ENCODE measurements around the gene ZNF227. TPM values are rescaled to one million over a fixed set of nuclear protein-coding genes. Genes with fewer than 3 reads are reported as not detected.
"Not testable (repeated sequence)": the region's sequence is repeated elsewhere in the genome, so short reads cannot be mapped to it uniquely, and the experiment has no call there.

ZNF227 gene
- total RNA-seq, 3 donors from 2014 or later: 8.2 to 33.2 (median 18.7) TPM

- H3K27me3 ChIP-seq: no peaks in the 10 kb centered on the region
- H3K27ac ChIP-seq: no peak overlapping the region
- H3K36me3 ChIP-seq: peaks cover 63% of the 10 kb centered on the region
- no peak for DNase-seq (ENCODE audit: low spot score in 2 of 2)
- peaks cover 89 to 100% of the 10 kb centered on the region in 2 donors for H3K9me3 ChIP-seq
- H3K4me1 ChIP-seq: no peaks in the 10 kb centered on the region
- intact Hi-C loops (cut with DNase I; ENCODE audit: low total_unique reads): no loop called here
- H3K4me3 ChIP-seq: no peak overlapping the region
- TF ChIP-seq POLR2A (IDR thresholded peaks at IDR 0.05) (no peak), CTCF (IDR thresholded peaks at IDR 0.05) (no peak), POLR2AphosphoS5 (IDR thresholded peaks at IDR 0.05) (no peak)
Measured at GRCh38 chr19:44232867-44233266, 20.5 kb downstream of the ZNF227 start.

GRCh38 chr19:44236384-44236783 is 24.1 kb downstream of the ZNF227 start:
- H3K4me3 ChIP-seq: no peak overlapping the region
- intact Hi-C loops (cut with DNase I; ENCODE audit: low total_unique reads): no loop called here
- no peak for TF ChIP-seq POLR2A (IDR thresholded peaks at IDR 0.05)

GRCh38 chr19:44252332-44252731 is 40.0 kb downstream of the ZNF227 start:
- intact Hi-C loops (cut with DNase I; ENCODE audit: low total_unique reads); H3K4me1 ChIP-seq; H3K27ac ChIP-seq; H3K27me3 ChIP-seq; H3K4me3 ChIP-seq; H3K36me3 ChIP-seq; DNase-seq (ENCODE audit: low spot score in 2 of 2): not testable (repeated sequence)
- peaks cover 93 to 100% of the 10 kb centered on the region in 2 donors for H3K9me3 ChIP-seq

More at GRCh38 chr19:44236384-44236783, 24.1 kb downstream of the ZNF227 start:
- Histone ChIP-seq H3K36me3 (peaks cover 39% of the 10 kb centered on the region), H3K4me1 (no peaks in the 10 kb centered on the region), H3K27ac (no peak overlapping the region), H3K27me3 (no peaks in the 10 kb centered on the region), H3K9me3 (peaks cover 80 to 100% of the 10 kb centered on the region in 2 donors)
- DNase-seq (ENCODE audit: low spot score in 2 of 2): no peak

- H3K4me3 ChIP-seq; intact Hi-C loops (cut with DNase I; ENCODE audit: low total_unique reads); H3K27me3 ChIP-seq; H3K4me1 ChIP-seq; H3K27ac ChIP-seq; H3K36me3 ChIP-seq; DNase-seq (ENCODE audit: low spot score in 2 of 2): not testable (repeated sequence)
- peaks cover 89 to 98% of the 10 kb centered on the region in 2 donors for H3K9me3 ChIP-seq
Measured at GRCh38 chr19:44253392-44253791, 41.1 kb downstream of the ZNF227 start.

- Histone ChIP-seq H3K4me3 (no peak overlapping the region), H3K4me1 (no peaks in the 10 kb centered on the region), H3K9me3 (peaks cover 80 to 95% of the 10 kb centered on the region in 2 donors), H3K27me3 (no peaks in the 10 kb centered on the region), H3K27ac (no peak overlapping the region), H3K36me3 (no peaks in the 10 kb centered on the region)
- intact Hi-C loops (cut with DNase I; ENCODE audit: low total_unique reads): no loop called here
- no peak for TF ChIP-seq CTCF (IDR thresholded peaks at IDR 0.05)
- DNase-seq (ENCODE audit: low spot score in 2 of 2): no peak
Measured at GRCh38 chr19:44254496-44254895, 42.2 kb downstream of the ZNF227 start.

- Histone ChIP-seq H3K36me3 (no peaks in the 10 kb centered on the region), H3K9me3 (peaks cover 78 to 95% of the 10 kb centered on the region in 2 donors), H3K27ac (no peak overlapping the region), H3K27me3 (no peaks in the 10 kb centered on the region), H3K4me3 (no peak overlapping the region), H3K4me1 (no peaks in the 10 kb centered on the region)
- TF ChIP-seq POLR2AphosphoS5 (IDR thresholded peaks at IDR 0.05): no peak
- TF ChIP-seq POLR2A (IDR thresholded peaks at IDR 0.05): no peak
- no peak for TF ChIP-seq CTCF (IDR thresholded peaks at IDR 0.05)
- intact Hi-C loops (cut with DNase I; ENCODE audit: low total_unique reads): no loop called here
- DNase-seq (ENCODE audit: low spot score in 2 of 2): no peak
Measured at GRCh38 chr19:44255705-44256411, 43.5 kb downstream of the ZNF227 start.
